ENCODE measurements around the gene TAC4.

GRCh38 chr17:49873466-49873865 is 25.6 kb upstream of the TAC4 start:
- TF ChIP-seq, protein P1, sequence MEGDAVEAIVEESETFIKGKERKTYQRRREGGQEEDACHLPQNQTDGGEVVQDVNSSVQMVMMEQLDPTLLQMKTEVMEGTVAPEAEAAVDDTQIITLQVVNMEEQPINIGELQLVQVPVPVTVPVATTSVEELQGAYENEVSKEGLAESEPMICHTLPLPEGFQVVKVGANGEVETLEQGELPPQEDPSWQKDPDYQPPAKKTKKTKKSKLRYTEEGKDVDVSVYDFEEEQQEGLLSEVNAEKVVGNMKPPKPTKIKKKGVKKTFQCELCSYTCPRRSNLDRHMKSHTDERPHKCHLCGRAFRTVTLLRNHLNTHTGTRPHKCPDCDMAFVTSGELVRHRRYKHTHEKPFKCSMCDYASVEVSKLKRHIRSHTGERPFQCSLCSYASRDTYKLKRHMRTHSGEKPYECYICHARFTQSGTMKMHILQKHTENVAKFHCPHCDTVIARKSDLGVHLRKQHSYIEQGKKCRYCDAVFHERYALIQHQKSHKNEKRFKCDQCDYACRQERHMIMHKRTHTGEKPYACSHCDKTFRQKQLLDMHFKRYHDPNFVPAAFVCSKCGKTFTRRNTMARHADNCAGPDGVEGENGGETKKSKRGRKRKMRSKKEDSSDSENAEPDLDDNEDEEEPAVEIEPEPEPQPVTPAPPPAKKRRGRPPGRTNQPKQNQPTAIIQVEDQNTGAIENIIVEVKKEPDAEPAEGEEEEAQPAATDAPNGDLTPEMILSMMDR (optimal IDR thresholded peaks at IDR 0.05 in 1 of 3, IDR thresholded peaks at IDR 0.05 in 1 of 3, conservative IDR thresholded peaks at IDR 0.05 in 1 of 3; ENCODE audit: extremely low read depth in 1 of 3, insufficient read depth in 2 of 3, low read length in 3 of 3): no peak
- no peak for TF ChIP-seq EZH2 (IDR thresholded peaks at IDR 0.05; ENCODE audit: low read length)
